ENCODE results near the gene SLC4A4. TPM values are rescaled to one million over a fixed set of nuclear protein-coding genes. Genes with fewer than 3 reads are reported as not detected.

SLC4A4 gene
- total RNA-seq, 1 experiment from 2014 or later: 0.92 TPM

- H3K27ac Mint-ChIP-seq: no peak overlapping the region
- no peak overlapping the region for H3T11ph ChIP-seq (ENCODE audit: low read length)
- TF ChIP-seq CTCF (conservative IDR thresholded peaks at IDR 0.05): no peak
These were observed 43.5 kb downstream of the SLC4A4 start for GRCh38 chr4:71382125-71382899.

More at GRCh38 chr4:71382125-71382899, 43.5 kb downstream of the SLC4A4 start:
- H2BK12ac ChIP-seq (ENCODE audit: insufficient read length, low read depth, low read length): no peak overlapping the region
- DNase-seq: no peak
- no peaks in the 10 kb centered on the region for H3K4me1 Mint-ChIP-seq
- H3K36me3 Mint-ChIP-seq (ENCODE audit: insufficient read depth in 1 of 3, low read depth in 3 of 3): no peaks in the 10 kb centered on the region
- H2BK15ac ChIP-seq (ENCODE audit: low read depth, low read length): no peak overlapping the region
- H3K4ac ChIP-seq (ENCODE audit: low read depth, low read length): no peak overlapping the region
- H3K23me2 ChIP-seq (ENCODE audit: insufficient read length, low read depth, low read length, poor library complexity, severe bottlenecking): no peaks in the 10 kb centered on the region
- H3K9me3 Mint-ChIP-seq: no peaks in the 10 kb centered on the region
- H3K18ac ChIP-seq (ENCODE audit: insufficient read length, low read depth, low read length): no peak overlapping the region
- no peak overlapping the region for H3K4me2 ChIP-seq (ENCODE audit: insufficient read depth, insufficient read length, low read length)
- H2BK120ac ChIP-seq (ENCODE audit: low read depth, low read length, poor library complexity, severe bottlenecking): no peak overlapping the region
- no peak overlapping the region for H3K14ac ChIP-seq (ENCODE audit: insufficient read depth, low read length)
- no peak overlapping the region for H3K9ac ChIP-seq (ENCODE audit: extremely low read depth, insufficient read length, low read length)
- H3K23ac ChIP-seq (ENCODE audit: insufficient read length, low read depth, low read length): no peak overlapping the region
- H3K4me3 Mint-ChIP-seq: no peak overlapping the region
- no peaks in the 10 kb centered on the region for H3K79me2 ChIP-seq (ENCODE audit: insufficient read depth, low read length)
- no peaks in the 10 kb centered on the region for H3K9me3 ChIP-seq (ENCODE audit: control insufficient read depth, low read depth, low read length)
- H3K27me3 Mint-ChIP-seq (ENCODE audit: low read depth): no peaks in the 10 kb centered on the region
- no peaks in the 10 kb centered on the region for H3K79me1 ChIP-seq (ENCODE audit: insufficient read depth, low read depth, low read length, poor library complexity, severe bottlenecking)
- H4K20me1 ChIP-seq (ENCODE audit: control insufficient read depth, insufficient read depth, insufficient read length): no peaks in the 10 kb centered on the region
- no peak overlapping the region for H4K91ac ChIP-seq (ENCODE audit: insufficient read length, low read depth, low read length)
- no peak overlapping the region for H3K56ac ChIP-seq (ENCODE audit: insufficient read length, low read depth, low read length)
- no peak overlapping the region for H4K5ac ChIP-seq (ENCODE audit: insufficient read length, low read depth, low read length)
- H2BK5ac ChIP-seq (ENCODE audit: insufficient read length, low read length): no peak overlapping the region
- no peaks in the 10 kb centered on the region for H3K27me3 ChIP-seq (ENCODE audit: insufficient read depth, low read length)
- no peak overlapping the region for H4K8ac ChIP-seq (replicated peaks; ENCODE audit: insufficient read length, low read depth, low read length)
- H2BK20ac ChIP-seq (ENCODE audit: low read depth, low read length, poor library complexity, severe bottlenecking): no peak overlapping the region
- WGBS (ENCODE audit: extremely low coverage, insufficient read length, low lambda C conversion rate): no CpG with 5 or more reads among the region's 3 CpGs
- H2AK5ac ChIP-seq (ENCODE audit: insufficient read length, low read length): no peak overlapping the region
- H3K27ac ChIP-seq (ENCODE audit: insufficient read length, low read depth, low read length): no peak overlapping the region
- H3K4me1 ChIP-seq (ENCODE audit: insufficient read depth, low read length): no peaks in the 10 kb centered on the region
- H2AFZ ChIP-seq (ENCODE audit: low read length): no peak overlapping the region

Measured in H9 (cell line).